ENCODE data around the gene SGIP1.
"Not testable (repeated sequence)": the region's sequence is repeated elsewhere in the genome, so short reads cannot be mapped to it uniquely, and the experiment has no call there.

Gene SGIP1

GRCh38 chr1:66559517-66559916 lies 25.6 kb downstream of the SGIP1 start:
- DNase-seq = no peak

GRCh38 chr1:66562561-66562960 lies 28.6 kb downstream of the SGIP1 start:
- DNase-seq = no peak

GRCh38 chr1:66563094-66563800 lies 29.3 kb downstream of the SGIP1 start:
- DNase-seq = peak; percentile 31 to 64 (median 50)

- DNase-seq = peak; percentile 86 to 98 (median 96)
Measured at GRCh38 chr1:66563941-66564630, 30.1 kb downstream of the SGIP1 start.

GRCh38 chr1:66570196-66570595 lies 36.2 kb downstream of the SGIP1 start:
- no peak for DNase-seq

- DNase-seq = peak in 1 of 3 donors; percentile 20
Measured at GRCh38 chr1:66571789-66572188, 37.8 kb downstream of the SGIP1 start.

GRCh38 chr1:66575739-66576138 lies 41.8 kb downstream of the SGIP1 start:
- DNase-seq = no peak

GRCh38 chr1:66576645-66577044 lies 42.7 kb downstream of the SGIP1 start:
- DNase-seq = no peak

GRCh38 chr1:66578841-66579240 lies 44.9 kb downstream of the SGIP1 start:
- peak in 1 of 3 donors; percentile 14 for DNase-seq

- DNase-seq = no peak
Measured at GRCh38 chr1:66580081-66580480, 46.1 kb downstream of the SGIP1 start.

GRCh38 chr1:66583021-66583420 lies 49.1 kb downstream of the SGIP1 start:
- no peak for DNase-seq

- no peak for DNase-seq
Measured at GRCh38 chr1:66585002-66585401, 51.0 kb downstream of the SGIP1 start.

GRCh38 chr1:66589326-66589725 lies 55.4 kb downstream of the SGIP1 start:
- DNase-seq = no peak

GRCh38 chr1:66592106-66592507 lies 58.2 kb downstream of the SGIP1 start:
- not testable (repeated sequence) for DNase-seq

- DNase-seq = no peak
Measured at GRCh38 chr1:66596191-66596590, 62.2 kb downstream of the SGIP1 start.

GRCh38 chr1:66597500-66597899 lies 63.5 kb downstream of the SGIP1 start:
- no peak for DNase-seq

- no peak for DNase-seq
Measured at GRCh38 chr1:66598670-66599069, 64.7 kb downstream of the SGIP1 start.

- no peak for DNase-seq
Measured at GRCh38 chr1:66599346-66599745, 65.4 kb downstream of the SGIP1 start.

- no peak for DNase-seq
Measured at GRCh38 chr1:66599899-66600737, 66.2 kb downstream of the SGIP1 start.

GRCh38 chr1:66605419-66605997 lies 71.6 kb downstream of the SGIP1 start:
- DNase-seq = no peak

- no peak for DNase-seq
Measured at GRCh38 chr1:66606362-66607065, 72.6 kb downstream of the SGIP1 start.

- DNase-seq = peak in 1 of 3 donors; percentile 2
Measured at GRCh38 chr1:66607458-66607857, 73.5 kb downstream of the SGIP1 start.

- no peak for DNase-seq
Measured at GRCh38 chr1:66613187-66613586, 79.2 kb downstream of the SGIP1 start.
